Measurements from ENCODE around the gene IGFN1.

The IGFN1 gene

GRCh38 chr1:201164645-201165044, 26.0 kb upstream of the IGFN1 start:
- DNase-seq: no peak

GRCh38 chr1:201167041-201167991, 23.3 kb upstream of the IGFN1 start:
- no peak for DNase-seq

GRCh38 chr1:201169203-201169602, 21.4 kb upstream of the IGFN1 start:
- DNase-seq: no peak

GRCh38 chr1:201169971-201170532, 20.6 kb upstream of the IGFN1 start:
- no peak for DNase-seq

- peak; percentile 83 to 87 for DNase-seq
Observed at GRCh38 chr1:201170533-201171062, 20.0 kb upstream of the IGFN1 start.

- peak; percentile 67 to 75 for DNase-seq
Observed at GRCh38 chr1:201171063-201172036, 19.3 kb upstream of the IGFN1 start.

GRCh38 chr1:201172326-201172725, 18.3 kb upstream of the IGFN1 start:
- no peak for DNase-seq

GRCh38 chr1:201172999-201173610, 17.5 kb upstream of the IGFN1 start:
- peak in 1 of 2 experiments; percentile 13 for DNase-seq

GRCh38 chr1:201173736-201174135, 16.9 kb upstream of the IGFN1 start:
- no peak for DNase-seq

GRCh38 chr1:201175820-201176500, 14.7 kb upstream of the IGFN1 start:
- DNase-seq: no peak

GRCh38 chr1:201176940-201177339, 13.7 kb upstream of the IGFN1 start:
- no peak for DNase-seq

- no peak for DNase-seq
Observed at GRCh38 chr1:201178718-201179117, 11.9 kb upstream of the IGFN1 start.

- no peak for DNase-seq
Observed at GRCh38 chr1:201180141-201180540, 10.5 kb upstream of the IGFN1 start.

- no peak for DNase-seq
Observed at GRCh38 chr1:201180901-201181300, 9.7 kb upstream of the IGFN1 start.

- no peak for DNase-seq
Observed at GRCh38 chr1:201181323-201181722, 9.3 kb upstream of the IGFN1 start.

- DNase-seq: no peak
Observed at GRCh38 chr1:201181726-201182125, 8.9 kb upstream of the IGFN1 start.

- no peak for DNase-seq
Observed at GRCh38 chr1:201183209-201183608, 7.4 kb upstream of the IGFN1 start.

- DNase-seq: no peak
Observed at GRCh38 chr1:201183753-201184152, 6.9 kb upstream of the IGFN1 start.

- no peak for DNase-seq
Observed at GRCh38 chr1:201184307-201185122, 6.1 kb upstream of the IGFN1 start.

GRCh38 chr1:201185123-201185453, 5.5 kb upstream of the IGFN1 start:
- no peak for DNase-seq

GRCh38 chr1:201185527-201186128, 5.0 kb upstream of the IGFN1 start:
- no peak for DNase-seq
